ENCODE measurements around the gene HTR1D. TPM values are rescaled to one million over a fixed set of nuclear protein-coding genes. Genes with fewer than 3 reads are reported as not detected.

The HTR1D gene
- polyA plus RNA-seq, 2 of the 4 experiments (the other 2 are of a cell fraction): 8.5 to 11.4 TPM

GRCh38 chr1:23179862-23180261, 37.4 kb downstream of the HTR1D start:
- whole genome bisulfite sequencing (ENCODE audit: missing lambda C conversion rate): 69% methylated on average over 2 of the region's 2 CpGs
- ChIA-PET POLR2A (interaction anchor here (0.6 to 0.8 kb wide), 2 partner anchors 11 to 15 kb away, joined by 3 read pairs; partner anchors contain the start of gene LUZP1), CTCF (interaction anchor here (1.0 to 10.0 kb wide), 6 partner anchors 15 to 458 kb away, joined by 3 to 203 read pairs (median 3); partner anchors contain the start of gene HTR1D)
- no peak overlapping the region for H3K27ac ChIP-seq
- DNase-seq (ENCODE audit: low read depth in 1 of 2, low spot score in 1 of 2) (no peak), FAIRE-seq (no peak), ATAC-seq (no peak)
- no peak overlapping the region for H3K4me2 ChIP-seq
- H3K4me1 ChIP-seq: peaks cover 20% of the 10 kb centered on the region
- TF ChIP-seq CBX2 (IDR thresholded peaks at IDR 0.05; ENCODE audit: borderline replicate concordance, low read depth) (no peak), RFX5 (IDR thresholded peaks at IDR 0.05) (no peak), NR3C1 (IDR thresholded peaks at IDR 0.05) (no peak), TP53 (CRISPR knock-in tag; IDR thresholded peaks at IDR 0.05) (no peak), KDM1A (IDR thresholded peaks at IDR 0.05; ENCODE audit: low read depth) (no peak), EP300 (IDR thresholded peaks at IDR 0.05) (no peak)
- no peaks in the 10 kb centered on the region for H3K9me3 ChIP-seq
- no peak overlapping the region for H3K4me3 ChIP-seq

GRCh38 chr1:23178950-23179349, 38.4 kb downstream of the HTR1D start:
- Histone ChIP-seq H3K4me1 (peaks cover 20% of the 10 kb centered on the region), H3K4me2 (no peak overlapping the region), H3K4me3 (no peak overlapping the region), H3K9me3 (no peaks in the 10 kb centered on the region), H3K27ac (peak overlapping the region in 1 of 2 experiments; percentile 94; a peak in 3 of 6 replicates)
- POLR2A ChIA-PET: interaction anchor here (0.6 to 0.8 kb wide), 2 partner anchors 10 to 16 kb away, joined by 3 read pairs; partner anchors contain the start of gene LUZP1
- TF ChIP-seq MAX (IDR thresholded peaks at IDR 0.05) (no peak), RAD21 (conservative IDR thresholded peaks at IDR 0.05 in 1 of 2, IDR thresholded peaks at IDR 0.05 in 1 of 2) (0 out of 5 replicates have a peak, but pooled peaks have one; percentile 8 to 12)
- FAIRE-seq: no peak
- WGBS (ENCODE audit: missing lambda C conversion rate): 54% methylated on average over 6 of the region's 6 CpGs
- CTCF ChIA-PET: interaction anchor here (0.8 to 10.0 kb wide), 8 partner anchors 16 to 459 kb away, joined by 3 to 203 read pairs (median 3); partner anchors contain the start of gene HTR1D
- ATAC-seq: peak in 1 of 2 experiments; percentile 72; a peak in 3 of 6 replicates
- DNase-seq (ENCODE audit: low read depth in 1 of 2, low spot score in 1 of 2): peak in 1 of 2 experiments; percentile 52

GRCh38 chr1:23178414-23178813, 38.9 kb downstream of the HTR1D start:
- POLR2A ChIA-PET: interaction anchor here (0.9 kb wide), 1 partner anchor 10 kb away, joined by 3 read pairs; no protein-coding TSS in a partner anchor
- ATAC-seq (no peak), DNase-seq (ENCODE audit: low read depth in 1 of 2, low spot score in 1 of 2) (no peak), FAIRE-seq (no peak)
- Histone ChIP-seq H3K9me3 (no peaks in the 10 kb centered on the region), H3K27ac (peak overlapping the region; percentile 79 to 94), H3K4me1 (peaks cover 20% of the 10 kb centered on the region), H3K4me2 (peak overlapping the region; percentile 86), H3K4me3 (no peak overlapping the region)
- TF ChIP-seq PBX3 (IDR thresholded peaks at IDR 0.05) (no peak), ATOH8 (CRISPR knock-in tag; IDR thresholded peaks at IDR 0.05; ENCODE audit: low read depth) (no peak), KDM5A (IDR thresholded peaks at IDR 0.05) (no peak), ZNF302 (CRISPR knock-in tag; IDR thresholded peaks at IDR 0.05) (no peak)
- 89% methylated on average over 6 of the region's 6 CpGs for WGBS (ENCODE audit: missing lambda C conversion rate)
- CTCF ChIA-PET: interaction anchor here (0.8 to 10.0 kb wide), 6 partner anchors 17 to 202 kb away, joined by 3 to 203 read pairs (median 4); no protein-coding TSS in a partner anchor

GRCh38 chr1:23177438-23178380, 39.6 kb downstream of the HTR1D start:
- Histone ChIP-seq H3K27ac (peak overlapping the region; percentile 79 to 94), H3K4me3 (peak overlapping the region; percentile 41), H3K9me3 (no peaks in the 10 kb centered on the region), H3K4me2 (peak overlapping the region; percentile 86), H3K4me1 (peaks cover 20% of the 10 kb centered on the region)
- peak; percentile 83 to 85 for ATAC-seq
- ChIA-PET CTCF (interaction anchor here (0.5 to 12.2 kb wide), 5 partner anchors 6 to 201 kb away, joined by 3 to 203 read pairs (median 5); no protein-coding TSS in a partner anchor), POLR2A (interaction anchor here (0.9 to 1.1 kb wide), 2 partner anchors 9 to 11 kb away, joined by 3 to 4 read pairs; partner anchors contain the start of gene LUZP1)
- peak in 1 of 2 experiments; percentile 43 for DNase-seq (ENCODE audit: low read depth in 1 of 2, low spot score in 1 of 2)
- FAIRE-seq: no peak
- WGBS (ENCODE audit: missing lambda C conversion rate): 27% methylated on average over 17 of the region's 62 CpGs
- TF ChIP-seq HEYL (CRISPR knock-in tag; IDR thresholded peaks at IDR 0.05) (no peak), JUN (IDR thresholded peaks at IDR 0.05) (peak in 1 of 2 experiments; percentile 48; a peak in 1 of 5 replicates), FOSL2 (IDR thresholded peaks at IDR 0.05) (no peak), FOSL2 (CRISPR knock-in tag; IDR thresholded peaks at IDR 0.05) (no peak), CHD4 (IDR thresholded peaks at IDR 0.05; ENCODE audit: borderline replicate concordance) (no peak), PHF8 (IDR thresholded peaks at IDR 0.05; ENCODE audit: borderline replicate concordance, low read depth) (0 out of 2 replicates have a peak, but pooled peaks have one; percentile 24), POLR2AphosphoS2 (conservative IDR thresholded peaks at IDR 0.05; ENCODE audit: low read length) (no peak), CBX2 (IDR thresholded peaks at IDR 0.05; ENCODE audit: borderline replicate concordance, low read depth) (no peak), RARB (CRISPR knock-in tag; IDR thresholded peaks at IDR 0.05) (no peak), EHF (CRISPR knock-in tag; IDR thresholded peaks at IDR 0.05) (no peak), HOXB5 (CRISPR knock-in tag; IDR thresholded peaks at IDR 0.05) (0 out of 2 replicates have a peak, but pooled peaks have one; percentile 38), HMGXB4 (CRISPR knock-in tag; IDR thresholded peaks at IDR 0.05; ENCODE audit: borderline replicate concordance) (no peak), HES2 (IDR thresholded peaks at IDR 0.05) (no peak)
